HepG2 (cell line): ENCODE data around the gene VPS13D.

Source experiments
- CCDC6 ChIP-seq: sonication (generic); formaldehyde crosslinking; IDR thresholded peaks from 2 replicates; pipeline ENCODE4 v1.8.1; 2022; ENCODE audit warnings: mild to moderate bottlenecking, missing genetic modification reagents, moderate library complexity
- SUZ12 ChIP-seq: fragments of 150-350 bp; IDR thresholded peaks from 2 replicates; pipeline ENCODE4 v1.6.1; 2014; ENCODE audit warnings: low read depth, low read length
- ZBTB7A ChIP-seq: sonication (generic); formaldehyde crosslinking; IDR thresholded peaks from 2 replicates; pipeline ENCODE4 v1.8.0; 2022; ENCODE audit warnings: mild to moderate bottlenecking, missing genetic modification reagents
- ZNF230 ChIP-seq: sonication (generic); formaldehyde crosslinking; IDR thresholded peaks from 2 replicates; pipeline ENCODE4 v1.4.0; 2020; ENCODE audit warnings: mild to moderate bottlenecking, missing genetic modification reagents
- ZNF512B ChIP-seq: sonication (generic); formaldehyde crosslinking; IDR thresholded peaks from 2 replicates; pipeline ENCODE4 v1.5.1; 2020; ENCODE audit warnings: missing genetic modification reagents, mild to moderate bottlenecking, borderline replicate concordance
- ZNF704 ChIP-seq: sonication (generic); formaldehyde crosslinking; IDR thresholded peaks from 2 replicates; pipeline ENCODE4 v1.8.1; 2023; ENCODE audit warnings: mild to moderate bottlenecking, inconsistent platforms, moderate library complexity, missing genetic modification reagents, borderline replicate concordance
- ZNF780A ChIP-seq: sonication (generic); formaldehyde crosslinking; IDR thresholded peaks from 2 replicates; pipeline ENCODE4 v1.8.0; 2022; ENCODE audit warnings: mild to moderate bottlenecking, missing genetic modification reagents, moderate library complexity

- TF ChIP-seq ZNF230 (CRISPR knock-in tag) (no peak), CCDC6 (no peak), ZNF704 (CRISPR knock-in tag) (no peak), ZNF780A (CRISPR knock-in tag) (no peak), ZNF512B (CRISPR knock-in tag) (no peak), ZBTB7A (CRISPR knock-in tag) (no peak), SUZ12 (no peak)
Measured at GRCh38 chr1:12527564-12527963, 297.7 kb downstream of the VPS13D start.
